Neural cell (in vitro differentiated cells): ENCODE results near the gene GMPR2. TPM values are rescaled to one million over a fixed set of nuclear protein-coding genes. Genes with fewer than 3 reads are reported as not detected.
A peak's percentile ranks its signal among the peaks of the same experiment; 100 is the strongest.

Experiments
- H2AFZ ChIP-seq: fragments of 200-600, 300-800 bp; sonication (generic), shearing (Covaris generic); 2 replicates; pipeline ENCODE4 v1.6.0; 2014; ENCODE audit warnings: low read depth, mild to moderate bottlenecking, antibody characterized with exemption, low read length, moderate library complexity
- H3F3A ChIP-seq: fragments of 200-600 bp; shearing (Covaris generic); 2 replicates; pipeline ENCODE4 v1.6.1; 2016; ENCODE audit warnings: mild to moderate bottlenecking, moderate library complexity, mixed read lengths, antibody characterized with exemption, low read length; ENCODE audit not compliant: insufficient read depth, poor library complexity, severe bottlenecking
- H3K27ac ChIP-seq: fragments of 200-600, 300-800 bp; sonication (generic), shearing (Covaris generic); 2 replicates; pipeline ENCODE4 v1.5.1; 2014; ENCODE audit warnings: mild to moderate bottlenecking, low read length, moderate library complexity
- H3K27me3 ChIP-seq: fragments of 300-800, 200-600 bp; sonication (generic), shearing (Covaris generic); 2 replicates; pipeline ENCODE4 v1.6.0; 2014; ENCODE audit warnings: mild to moderate bottlenecking, low read depth, low read length, moderate library complexity; ENCODE audit not compliant: insufficient read depth
- H3K36me3 ChIP-seq: fragments of 300-800, 200-600 bp; sonication (generic), shearing (Covaris generic); 2 replicates; pipeline ENCODE4 v1.5.1; 2014; ENCODE audit warnings: mild to moderate bottlenecking, antibody characterized with exemption, low read length, moderate library complexity; ENCODE audit not compliant: insufficient read depth
- H3K4me2 ChIP-seq: fragments of 300-800, 200-600 bp; sonication (generic), shearing (Covaris generic); 2 replicates; pipeline ENCODE4 v1.6.0; 2014; ENCODE audit warnings: mild to moderate bottlenecking, low read length
- H3K4me3 ChIP-seq: fragments of 300-800, 200-600 bp; sonication (generic), shearing (Covaris generic); 2 replicates; pipeline ENCODE4 v1.5.1; 2014; ENCODE audit warnings: mild to moderate bottlenecking, low read length, moderate library complexity
- H3K79me2 ChIP-seq: fragments of 200-600 bp; shearing (Covaris generic); replicated peaks from 2 replicates; pipeline ENCODE4 v1.6.0; 2014; ENCODE audit warnings: mild to moderate bottlenecking, low read length, moderate library complexity; ENCODE audit not compliant: insufficient read depth
- H3K9ac ChIP-seq: fragments of 300-800, 200-600 bp; sonication (generic), shearing (Covaris generic); 2 replicates; pipeline ENCODE4 v1.6.1; 2016; ENCODE audit warnings: mild to moderate bottlenecking, low read length, mixed read lengths
- H3K9me2 ChIP-seq: fragments of 200-600 bp; shearing (Covaris generic); 2 replicates; pipeline ENCODE4 v1.6.1; 2016; ENCODE audit warnings: mild to moderate bottlenecking, low read length, mixed read lengths; ENCODE audit not compliant: insufficient read depth
- H3K9me3 ChIP-seq: fragments of 200-600, 300-800 bp; sonication (generic), shearing (Covaris generic); 2 replicates; pipeline ENCODE4 v1.6.1; 2016; ENCODE audit warnings: mild to moderate bottlenecking, mixed run types, low read length, moderate library complexity, mixed read lengths
- H4K20me1 ChIP-seq: fragments of 200-600 bp; shearing (Covaris generic); 2 replicates; pipeline ENCODE4 v1.6.1; 2016; ENCODE audit warnings: mild to moderate bottlenecking, mixed run types; ENCODE audit not compliant: insufficient read depth
- EP300 ChIP-seq: fragments of 450-650 bp; conservative IDR thresholded peaks from 2 replicates; pipeline ENCODE4 v1.6.1; 2014; ENCODE audit warnings: antibody characterized with exemption, mild to moderate bottlenecking, moderate library complexity; ENCODE audit not compliant: poor library complexity, severe bottlenecking
- EZH2 ChIP-seq: fragments of 200-600, 300-800 bp; shearing (Covaris generic), sonication (generic); IDR thresholded peaks from 2 replicates; pipeline ENCODE4 v1.6.1; 2014; ENCODE audit warnings: antibody characterized with exemption, low read length, borderline replicate concordance, mild to moderate bottlenecking; ENCODE audit not compliant: insufficient read depth, poor library complexity, severe bottlenecking
- MXI1 ChIP-seq: fragments of 450-650 bp; conservative IDR thresholded peaks from 2 replicates; pipeline ENCODE4 v1.6.1; 2014; ENCODE audit warnings: antibody characterized with exemption, mild to moderate bottlenecking; ENCODE audit not compliant: poor library complexity, severe bottlenecking
- POLR2AphosphoS5 ChIP-seq: IDR thresholded peaks from 2 replicates; pipeline ENCODE4 v1.6.1; 2012
- RAD21 ChIP-seq: fragments of 450-650 bp; conservative IDR thresholded peaks from 2 replicates; pipeline ENCODE4 v1.6.1; 2014; ENCODE audit warnings: antibody characterized with exemption, mild to moderate bottlenecking, moderate library complexity
- SMC3 ChIP-seq: fragments of 450-650 bp; conservative IDR thresholded peaks from 2 replicates; pipeline ENCODE4 v1.6.1; 2014; ENCODE audit warnings: antibody characterized with exemption, mild to moderate bottlenecking, moderate library complexity; ENCODE audit not compliant: poor library complexity
- TAF1 ChIP-seq: IDR thresholded peaks from 2 replicates; pipeline ENCODE4 v1.6.1; 2012; ENCODE audit warnings: low read depth
- polyA plus RNA-seq: library from polyadenylated mRNA; depleted of rRNA; stranded (reverse); fragments of >200 nt; gene quantifications from 2 replicates; pipeline ENCODE4 v1.2.3, GENCODE V29; 2014
- TF ChIP-seq, protein P1 (sequence below): IDR thresholded peaks from 2 replicates; pipeline ENCODE4 v1.6.1; 2012; ENCODE audit warnings: borderline replicate concordance
- TF ChIP-seq, protein P2 (sequence below): fragments of 450-650 bp; IDR thresholded peaks from 2 replicates; pipeline ENCODE4 v1.5.1; 2014; ENCODE audit warnings: antibody characterized with exemption, mild to moderate bottlenecking, moderate library complexity; ENCODE audit not compliant: poor library complexity, severe bottlenecking

Gene GMPR2
- polyA plus RNA-seq, 1 donor from 2014 or later = 132 TPM

DNA sequence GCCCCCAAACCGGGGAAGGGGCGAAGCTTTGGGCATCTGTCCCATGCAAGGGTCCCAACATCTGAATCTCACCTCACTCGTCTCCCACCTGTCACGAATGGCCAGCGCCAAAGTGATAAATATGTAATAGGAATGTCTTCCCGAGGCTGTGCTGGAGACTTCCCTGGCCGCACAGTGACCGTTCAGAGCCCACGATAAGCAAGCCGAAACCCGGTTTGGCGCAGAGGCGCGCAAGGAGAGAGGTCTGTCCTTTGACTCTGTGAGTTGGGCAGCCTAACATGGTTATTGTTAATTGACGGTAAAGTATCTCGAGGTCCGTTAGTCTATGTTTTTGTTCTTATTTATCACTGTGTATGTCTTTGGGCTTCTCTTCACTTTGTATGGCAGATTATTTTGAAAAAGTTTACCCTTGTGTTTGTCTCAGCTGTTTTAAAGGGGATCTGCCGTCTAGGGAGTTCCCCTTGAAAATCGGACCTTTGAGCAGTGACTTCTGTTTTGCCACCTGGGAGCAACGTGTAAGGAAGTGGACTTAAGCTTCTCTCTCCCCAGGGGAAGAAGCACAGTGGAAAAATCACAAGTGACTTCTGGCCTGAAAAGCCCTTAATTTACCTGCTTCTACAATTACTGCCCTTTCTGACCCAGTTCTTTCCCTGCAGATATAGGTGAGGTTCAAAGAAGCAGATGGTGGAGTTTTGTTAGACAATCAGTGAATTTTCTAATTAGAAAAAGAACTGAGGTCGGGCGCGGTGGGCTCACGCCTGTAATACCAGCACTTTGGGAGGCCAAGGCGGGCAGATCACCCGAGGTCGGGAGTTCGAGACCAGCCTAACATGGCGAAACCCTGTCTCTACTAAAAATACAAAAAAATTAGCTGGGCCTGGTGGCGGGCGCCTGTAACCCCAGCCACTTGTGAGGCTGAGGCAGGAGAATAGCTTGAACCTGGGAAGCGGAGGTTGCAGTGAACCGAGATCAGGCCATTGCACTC, 36.4 kb upstream of the GMPR2 start:
- peak overlapping the region; percentile 73 for H2AFZ ChIP-seq

DNA sequence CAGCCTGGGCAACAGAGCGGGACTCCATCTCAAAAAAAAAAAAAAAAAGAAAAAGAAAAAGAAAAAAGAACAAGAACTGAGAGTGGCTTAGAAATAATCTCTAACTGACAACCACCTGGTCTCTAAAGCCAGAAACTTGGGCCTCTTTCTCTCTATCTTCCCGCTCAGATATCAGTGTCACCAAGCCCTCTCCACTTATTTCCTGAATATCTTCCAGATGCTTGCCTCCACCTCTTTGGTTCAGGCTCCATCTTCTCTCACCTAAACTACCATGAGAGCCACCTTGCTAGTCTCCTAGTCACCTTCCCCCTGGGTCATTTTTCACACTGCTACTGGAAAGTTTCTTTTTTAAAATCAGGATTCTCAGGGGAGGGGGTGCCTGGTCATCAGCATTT, 35.7 kb upstream of the GMPR2 start:
- H3K4me2 ChIP-seq = no peak overlapping the region
- H3K4me3 ChIP-seq = peak overlapping the region; percentile 92
- no peaks in the 10 kb centered on the region for H3K9me3 ChIP-seq
- H4K20me1 ChIP-seq = no peaks in the 10 kb centered on the region
- peaks cover under 1% of the 10 kb centered on the region for H3K79me2 ChIP-seq
- H2AFZ ChIP-seq = no peak overlapping the region
- no peak overlapping the region for H3K9ac ChIP-seq
- H3F3A ChIP-seq = no peaks in the 10 kb centered on the region
- H3K27me3 ChIP-seq = no peaks in the 10 kb centered on the region
- H3K36me3 ChIP-seq = no peaks in the 10 kb centered on the region
- no peaks in the 10 kb centered on the region for H3K9me2 ChIP-seq
- H3K27ac ChIP-seq = no peak overlapping the region
- TF ChIP-seq MXI1 = no peak
- TF ChIP-seq EZH2 = no peak
- TF ChIP-seq TAF1 = no peak
- TF ChIP-seq, protein P1, sequence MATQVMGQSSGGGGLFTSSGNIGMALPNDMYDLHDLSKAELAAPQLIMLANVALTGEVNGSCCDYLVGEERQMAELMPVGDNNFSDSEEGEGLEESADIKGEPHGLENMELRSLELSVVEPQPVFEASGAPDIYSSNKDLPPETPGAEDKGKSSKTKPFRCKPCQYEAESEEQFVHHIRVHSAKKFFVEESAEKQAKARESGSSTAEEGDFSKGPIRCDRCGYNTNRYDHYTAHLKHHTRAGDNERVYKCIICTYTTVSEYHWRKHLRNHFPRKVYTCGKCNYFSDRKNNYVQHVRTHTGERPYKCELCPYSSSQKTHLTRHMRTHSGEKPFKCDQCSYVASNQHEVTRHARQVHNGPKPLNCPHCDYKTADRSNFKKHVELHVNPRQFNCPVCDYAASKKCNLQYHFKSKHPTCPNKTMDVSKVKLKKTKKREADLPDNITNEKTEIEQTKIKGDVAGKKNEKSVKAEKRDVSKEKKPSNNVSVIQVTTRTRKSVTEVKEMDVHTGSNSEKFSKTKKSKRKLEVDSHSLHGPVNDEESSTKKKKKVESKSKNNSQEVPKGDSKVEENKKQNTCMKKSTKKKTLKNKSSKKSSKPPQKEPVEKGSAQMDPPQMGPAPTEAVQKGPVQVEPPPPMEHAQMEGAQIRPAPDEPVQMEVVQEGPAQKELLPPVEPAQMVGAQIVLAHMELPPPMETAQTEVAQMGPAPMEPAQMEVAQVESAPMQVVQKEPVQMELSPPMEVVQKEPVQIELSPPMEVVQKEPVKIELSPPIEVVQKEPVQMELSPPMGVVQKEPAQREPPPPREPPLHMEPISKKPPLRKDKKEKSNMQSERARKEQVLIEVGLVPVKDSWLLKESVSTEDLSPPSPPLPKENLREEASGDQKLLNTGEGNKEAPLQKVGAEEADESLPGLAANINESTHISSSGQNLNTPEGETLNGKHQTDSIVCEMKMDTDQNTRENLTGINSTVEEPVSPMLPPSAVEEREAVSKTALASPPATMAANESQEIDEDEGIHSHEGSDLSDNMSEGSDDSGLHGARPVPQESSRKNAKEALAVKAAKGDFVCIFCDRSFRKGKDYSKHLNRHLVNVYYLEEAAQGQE = no peak
- TF ChIP-seq EP300 = no peak
- TF ChIP-seq, protein P2, sequence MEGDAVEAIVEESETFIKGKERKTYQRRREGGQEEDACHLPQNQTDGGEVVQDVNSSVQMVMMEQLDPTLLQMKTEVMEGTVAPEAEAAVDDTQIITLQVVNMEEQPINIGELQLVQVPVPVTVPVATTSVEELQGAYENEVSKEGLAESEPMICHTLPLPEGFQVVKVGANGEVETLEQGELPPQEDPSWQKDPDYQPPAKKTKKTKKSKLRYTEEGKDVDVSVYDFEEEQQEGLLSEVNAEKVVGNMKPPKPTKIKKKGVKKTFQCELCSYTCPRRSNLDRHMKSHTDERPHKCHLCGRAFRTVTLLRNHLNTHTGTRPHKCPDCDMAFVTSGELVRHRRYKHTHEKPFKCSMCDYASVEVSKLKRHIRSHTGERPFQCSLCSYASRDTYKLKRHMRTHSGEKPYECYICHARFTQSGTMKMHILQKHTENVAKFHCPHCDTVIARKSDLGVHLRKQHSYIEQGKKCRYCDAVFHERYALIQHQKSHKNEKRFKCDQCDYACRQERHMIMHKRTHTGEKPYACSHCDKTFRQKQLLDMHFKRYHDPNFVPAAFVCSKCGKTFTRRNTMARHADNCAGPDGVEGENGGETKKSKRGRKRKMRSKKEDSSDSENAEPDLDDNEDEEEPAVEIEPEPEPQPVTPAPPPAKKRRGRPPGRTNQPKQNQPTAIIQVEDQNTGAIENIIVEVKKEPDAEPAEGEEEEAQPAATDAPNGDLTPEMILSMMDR = no peak
- no peak for TF ChIP-seq SMC3
- no peak for TF ChIP-seq POLR2AphosphoS5

More for the DNA sequence above, 36.4 kb upstream of the GMPR2 start:
- no peaks in the 10 kb centered on the region for H3K9me3 ChIP-seq
- no peaks in the 10 kb centered on the region for H4K20me1 ChIP-seq
- H3K4me2 ChIP-seq = peak overlapping the region; percentile 74
- peaks cover 3% of the 10 kb centered on the region for H3K79me2 ChIP-seq
- no peaks in the 10 kb centered on the region for H3K9me2 ChIP-seq
- H3K9ac ChIP-seq = peak overlapping the region; percentile 93
- peak overlapping the region; percentile 92 for H3K4me3 ChIP-seq
- no peaks in the 10 kb centered on the region for H3K36me3 ChIP-seq
- TF ChIP-seq SMC3 (no peak), TAF1 (no peak), RAD21 (no peak), POLR2AphosphoS5 (no peak), MXI1 (no peak), EZH2 (no peak), EP300 (no peak)
- TF ChIP-seq, protein P2 = no peak
- TF ChIP-seq, protein P1 = no peak
- no peaks in the 10 kb centered on the region for H3K27me3 ChIP-seq
- peak overlapping the region; percentile 92 for H3K27ac ChIP-seq
- H3F3A ChIP-seq = no peaks in the 10 kb centered on the region
